Activated gamma-delta T cell treated with anti-CD3 and anti-CD28 coated beads, Interleukin-2, amount 50 U/mL, for 16 hours (primary cell): ENCODE results near the gene ARHGAP6.
"Not testable (repeated sequence)": the region's sequence is repeated elsewhere in the genome, so short reads cannot be mapped to it uniquely, and the experiment has no call there.

Experiments
- DNase-seq: peaks from one replicate; pipeline ENCODE4 v3.0.0-alpha.2; 2020; ENCODE audit warnings: low read depth

ARHGAP6 gene

GRCh38 chrX:11164433-11164832 lies 501.3 kb downstream of the ARHGAP6 start:
- no peak for DNase-seq

- no peak for DNase-seq
Measured at GRCh38 chrX:11159149-11159548, 506.6 kb downstream of the ARHGAP6 start.

GRCh38 chrX:11151799-11152559 lies 513.7 kb downstream of the ARHGAP6 start:
- no peak for DNase-seq

- DNase-seq = no peak
Measured at GRCh38 chrX:11148401-11148800, 517.3 kb downstream of the ARHGAP6 start.

GRCh38 chrX:11146411-11146810 lies 519.3 kb downstream of the ARHGAP6 start:
- DNase-seq = no peak

GRCh38 chrX:11143931-11144678 lies 521.6 kb downstream of the ARHGAP6 start:
- DNase-seq = peak; percentile 28

GRCh38 chrX:11138498-11139390 lies 527.0 kb downstream of the ARHGAP6 start:
- DNase-seq = no peak

- no peak for DNase-seq
Measured at GRCh38 chrX:11137543-11138139, 528.1 kb downstream of the ARHGAP6 start.

- DNase-seq = no peak
Measured at GRCh38 chrX:11135564-11136185, 530.0 kb downstream of the ARHGAP6 start.

- no peak for DNase-seq
Measured at GRCh38 chrX:11131146-11131545, 534.6 kb downstream of the ARHGAP6 start.

- no peak for DNase-seq
Measured at GRCh38 chrX:11130136-11130535, 535.6 kb downstream of the ARHGAP6 start.

GRCh38 chrX:11129534-11130105 lies 536.1 kb downstream of the ARHGAP6 start:
- no peak for DNase-seq

- no peak for DNase-seq
Measured at GRCh38 chrX:11125060-11125459, 540.7 kb downstream of the ARHGAP6 start.

GRCh38 chrX:11124112-11124511 lies 541.6 kb downstream of the ARHGAP6 start:
- DNase-seq = no peak

- not testable (repeated sequence) for DNase-seq
Measured at GRCh38 chrX:11123087-11123486, 542.6 kb downstream of the ARHGAP6 start.

GRCh38 chrX:11119313-11119943 lies 546.3 kb downstream of the ARHGAP6 start:
- no peak for DNase-seq

GRCh38 chrX:11117745-11118144 lies 548.0 kb downstream of the ARHGAP6 start:
- DNase-seq = no peak

- no peak for DNase-seq
Measured at GRCh38 chrX:11113731-11114130, 552.0 kb downstream of the ARHGAP6 start.

- no peak for DNase-seq
Measured at GRCh38 chrX:11111947-11112346, 553.8 kb downstream of the ARHGAP6 start.

- peak; percentile 67 for DNase-seq
Measured at GRCh38 chrX:11111037-11111851, 554.5 kb downstream of the ARHGAP6 start, which contains the start of gene HCCS. HCCS (plus strand) TSS chrX:11111332; CDS start chrX:11112061, 729 bp downstream.
